Measurements from ENCODE around the gene TRIM15. TPM values are rescaled to one million over a fixed set of nuclear protein-coding genes. Genes with fewer than 3 reads are reported as not detected.

TRIM15 gene
- total RNA-seq, 1 experiment from 2014 or later: not detected

DNA sequence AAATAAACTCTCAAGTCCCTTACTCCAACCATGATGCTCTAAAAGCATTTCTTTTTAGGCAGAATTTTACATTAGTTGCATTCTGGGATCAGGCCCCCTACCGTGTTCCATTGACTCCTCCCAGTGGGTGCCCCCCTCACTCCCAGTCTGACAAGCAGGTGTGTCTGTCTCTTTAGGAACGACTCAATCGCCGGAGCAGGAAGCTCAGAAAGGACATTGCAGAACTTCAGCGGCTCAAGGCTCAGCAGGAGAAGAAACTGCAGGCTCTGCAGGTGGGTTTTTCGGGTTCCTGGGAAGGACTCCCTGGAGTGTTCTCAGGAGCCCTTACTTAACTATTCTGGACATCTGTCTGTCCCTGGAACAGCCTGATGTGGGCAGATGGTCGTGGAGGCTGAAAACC is 17.5 kb upstream of the TRIM15 start:
- ATAC-seq (no peak), DNase-seq (no peak)
- Histone ChIP-seq H3K4me1 (ENCODE audit: insufficient read depth, low read length) (no peaks in the 10 kb centered on the region), H3K9me2 (replicated peaks; ENCODE audit: low read length) (no peaks in the 10 kb centered on the region), H3K27ac (ENCODE audit: low read length) (no peak overlapping the region), H3F3A (ENCODE audit: low read length, unreplicated experiment) (no peaks in the 10 kb centered on the region), H3K27me3 (ENCODE audit: low read length) (peaks cover 11% of the 10 kb centered on the region; the same call in 1 of the 2 replicates), H4K20me1 (ENCODE audit: low read length) (no peaks in the 10 kb centered on the region), H3K4me3 (ENCODE audit: low read length) (no peak overlapping the region), H2AFZ (ENCODE audit: low read length) (no peak overlapping the region), H3K4me2 (ENCODE audit: low read length) (no peak overlapping the region), H3K9me3 (ENCODE audit: low read length) (no peaks in the 10 kb centered on the region), H3K79me2 (ENCODE audit: low read length) (no peaks in the 10 kb centered on the region), H3K36me3 (ENCODE audit: low read depth, low read length) (no peaks in the 10 kb centered on the region), H3K9ac (ENCODE audit: low read length) (no peak overlapping the region)
- TF ChIP-seq EZH2phosphoT487 (IDR thresholded peaks at IDR 0.05; ENCODE audit: borderline replicate concordance, low read length): no peak
- TF ChIP-seq EZH2 (IDR thresholded peaks at IDR 0.05; ENCODE audit: low read length, unreplicated experiment): no peak
- TF ChIP-seq, protein P1, sequence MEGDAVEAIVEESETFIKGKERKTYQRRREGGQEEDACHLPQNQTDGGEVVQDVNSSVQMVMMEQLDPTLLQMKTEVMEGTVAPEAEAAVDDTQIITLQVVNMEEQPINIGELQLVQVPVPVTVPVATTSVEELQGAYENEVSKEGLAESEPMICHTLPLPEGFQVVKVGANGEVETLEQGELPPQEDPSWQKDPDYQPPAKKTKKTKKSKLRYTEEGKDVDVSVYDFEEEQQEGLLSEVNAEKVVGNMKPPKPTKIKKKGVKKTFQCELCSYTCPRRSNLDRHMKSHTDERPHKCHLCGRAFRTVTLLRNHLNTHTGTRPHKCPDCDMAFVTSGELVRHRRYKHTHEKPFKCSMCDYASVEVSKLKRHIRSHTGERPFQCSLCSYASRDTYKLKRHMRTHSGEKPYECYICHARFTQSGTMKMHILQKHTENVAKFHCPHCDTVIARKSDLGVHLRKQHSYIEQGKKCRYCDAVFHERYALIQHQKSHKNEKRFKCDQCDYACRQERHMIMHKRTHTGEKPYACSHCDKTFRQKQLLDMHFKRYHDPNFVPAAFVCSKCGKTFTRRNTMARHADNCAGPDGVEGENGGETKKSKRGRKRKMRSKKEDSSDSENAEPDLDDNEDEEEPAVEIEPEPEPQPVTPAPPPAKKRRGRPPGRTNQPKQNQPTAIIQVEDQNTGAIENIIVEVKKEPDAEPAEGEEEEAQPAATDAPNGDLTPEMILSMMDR (conservative IDR thresholded peaks at IDR 0.05; ENCODE audit: low read depth, low read length): no peak
- intact Hi-C loops (cut with micrococcal nuclease): no loop called here
- ChIA-PET CTCF (no interaction called here), POLR2A (ENCODE audit: unreplicated experiment) (no interaction called here)
- no TSS peak for BruUV-seq (replicated peaks)

DNA sequence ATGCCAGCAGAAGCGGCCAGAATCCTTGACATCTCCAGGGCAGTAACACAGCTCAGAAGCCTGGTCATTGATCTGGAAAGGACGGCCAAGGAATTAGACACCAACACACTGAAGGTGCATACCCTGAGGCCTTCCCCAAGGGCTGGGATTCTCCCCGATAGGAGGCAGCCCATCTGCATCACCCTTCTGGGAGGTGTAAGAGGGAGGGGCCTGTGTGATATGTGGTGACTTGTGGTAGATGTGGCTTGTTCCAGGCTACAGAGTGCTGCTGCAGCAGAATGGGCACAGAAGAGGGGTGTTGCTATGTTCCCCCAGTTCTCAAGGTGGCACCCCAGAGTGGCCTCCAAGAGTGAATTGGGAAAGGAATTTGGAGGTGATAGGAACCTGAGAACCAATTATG is 16.2 kb upstream of the TRIM15 start:
- no peak overlapping the region for H3K9ac ChIP-seq (ENCODE audit: low read length)
- ATAC-seq: no peak
- BruUV-seq (replicated peaks): no TSS peak
- no peak for DNase-seq
- no peaks in the 10 kb centered on the region for H3K4me1 ChIP-seq (ENCODE audit: insufficient read depth, low read length)
- ChIA-PET POLR2A (ENCODE audit: unreplicated experiment) (no interaction called here), CTCF (no interaction called here)
- intact Hi-C loops (cut with micrococcal nuclease): no loop called here
- H3K9me2 ChIP-seq (replicated peaks; ENCODE audit: low read length): no peaks in the 10 kb centered on the region
- TF ChIP-seq EZH2 (IDR thresholded peaks at IDR 0.05; ENCODE audit: low read length, unreplicated experiment): no peak
- TF ChIP-seq, protein P1 (conservative IDR thresholded peaks at IDR 0.05; ENCODE audit: low read depth, low read length): no peak
- TF ChIP-seq EZH2phosphoT487 (IDR thresholded peaks at IDR 0.05; ENCODE audit: borderline replicate concordance, low read length): no peak
- no peaks in the 10 kb centered on the region for H3K79me2 ChIP-seq (ENCODE audit: low read length)
- no peaks in the 10 kb centered on the region for H3K36me3 ChIP-seq (ENCODE audit: low read depth, low read length)
- H3K4me2 ChIP-seq (ENCODE audit: low read length): no peak overlapping the region
- H3K27me3 ChIP-seq (ENCODE audit: low read length): peaks cover 10% of the 10 kb centered on the region; the same call in 1 of the 2 replicates
- H2AFZ ChIP-seq (ENCODE audit: low read length): no peak overlapping the region
- no peak overlapping the region for H3K27ac ChIP-seq (ENCODE audit: low read length)
- H3F3A ChIP-seq (ENCODE audit: low read length, unreplicated experiment): no peaks in the 10 kb centered on the region
- H3K9me3 ChIP-seq (ENCODE audit: low read length): no peaks in the 10 kb centered on the region
- no peak overlapping the region for H3K4me3 ChIP-seq (ENCODE audit: low read length)
- no peaks in the 10 kb centered on the region for H4K20me1 ChIP-seq (ENCODE audit: low read length)

DNA sequence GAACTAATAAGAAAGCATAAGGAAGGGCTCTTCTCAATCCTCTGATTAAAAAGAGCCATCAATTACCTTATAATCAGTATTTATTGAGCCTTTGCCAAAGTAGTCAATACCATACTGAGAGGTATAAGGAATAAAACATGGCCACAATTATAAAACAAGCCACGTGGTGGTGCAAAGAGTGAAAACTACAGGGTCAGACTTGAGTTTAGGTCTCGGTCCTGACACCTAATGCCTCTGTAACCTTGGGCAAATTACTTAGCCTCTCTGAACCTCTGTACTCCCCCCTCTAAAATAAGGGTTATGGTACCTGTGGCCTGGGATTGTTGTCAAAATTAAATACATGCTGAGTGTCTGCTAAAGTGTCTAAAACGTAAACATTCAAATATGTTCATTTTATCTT is 14.1 kb upstream of the TRIM15 start:
- H3K4me1 ChIP-seq (ENCODE audit: insufficient read depth, low read length): peaks cover 4% of the 10 kb centered on the region
- POLR2A ChIA-PET (ENCODE audit: unreplicated experiment): no interaction called here
- H2AFZ ChIP-seq (ENCODE audit: low read length): no peak overlapping the region
- intact Hi-C loops (cut with micrococcal nuclease): loop anchor here (1.0 kb wide), 1 partner anchor 21 kb away; no protein-coding TSS in a partner anchor
- H3K9me3 ChIP-seq (ENCODE audit: low read length): no peaks in the 10 kb centered on the region
- H3K36me3 ChIP-seq (ENCODE audit: low read depth, low read length): no peaks in the 10 kb centered on the region
- TF ChIP-seq, protein P1 (conservative IDR thresholded peaks at IDR 0.05; ENCODE audit: low read depth, low read length): peak; percentile 36
- TF ChIP-seq EZH2phosphoT487 (IDR thresholded peaks at IDR 0.05; ENCODE audit: borderline replicate concordance, low read length): no peak
- no peaks in the 10 kb centered on the region for H3F3A ChIP-seq (ENCODE audit: low read length, unreplicated experiment)
- H3K9me2 ChIP-seq (replicated peaks; ENCODE audit: low read length): no peaks in the 10 kb centered on the region
- 0 out of 2 replicates have a peak, but pooled peaks cover 1% of the 10 kb centered on the region for H3K27me3 ChIP-seq (ENCODE audit: low read length)
- H3K4me3 ChIP-seq (ENCODE audit: low read length): no peak overlapping the region
- H3K79me2 ChIP-seq (ENCODE audit: low read length): no peaks in the 10 kb centered on the region
- 0 out of 2 replicates have a peak, but pooled peaks have one; percentile 40 for ATAC-seq
- no peak overlapping the region for H3K4me2 ChIP-seq (ENCODE audit: low read length)
- CTCF ChIA-PET: no interaction called here
- no TSS peak for BruUV-seq (replicated peaks)
- H3K9ac ChIP-seq (ENCODE audit: low read length): no peak overlapping the region
- DNase-seq: peak; percentile 13
- no peaks in the 10 kb centered on the region for H4K20me1 ChIP-seq (ENCODE audit: low read length)
- no peak overlapping the region for H3K27ac ChIP-seq (ENCODE audit: low read length)

All from PC-3 (cell line).